IMR-90 (cell line): ENCODE data around the gene CFAP73. TPM values are rescaled to one million over a fixed set of nuclear protein-coding genes. Genes with fewer than 3 reads are reported as not detected.
A peak's percentile ranks its signal among the peaks of the same experiment; 100 is the strongest.

Experiments
- ATAC-seq: fragments of 200-7000 bp; cut with Tn5 transposase; 2 replicates; pipeline ENCODE4 v1.9.1; 2020; ENCODE audit warnings: low read depth, mild to moderate bottlenecking, moderate library complexity
- BruUV-seq: library from RNA; stranded (reverse); fragments of 400-500 nt; replicated peaks from 2 replicates; lab custom pipeline; 2021; lab: Mats Ljungman, UMichigan
- CTCF ChIA-PET: fragments of 300-600 bp; formaldehyde crosslinking; extraction: SDS; loops from one replicate; lab custom pipeline; 2021; ENCODE audit warnings: antibody characterized with exemption; lab: Yijun Ruan, JAX
- POLR2A ChIA-PET: fragments of 300-600 bp; sonication (Branson Sonifier 250); formaldehyde crosslinking; loops from one replicate; lab custom pipeline; 2022; ENCODE audit warnings: antibody characterized with exemption; ENCODE audit not compliant: unreplicated experiment; lab: Charles Lee
- DNase-seq: peaks from one replicate; pipeline ENCODE4 v3.0.0; 2013
- H2AFZ ChIP-seq: replicated peaks from 2 replicates; pipeline ENCODE3; 2013; ENCODE audit warnings: low read length, mild to moderate bottlenecking; ENCODE audit not compliant: poor library complexity
- H2AK5ac ChIP-seq: 2 replicates; pipeline ENCODE4 v1.6.1; 2013; ENCODE audit warnings: low read depth, low read length, inconsistent platforms
- H2AK9ac ChIP-seq: replicated peaks from 2 replicates; pipeline ENCODE3; 2013; ENCODE audit warnings: mild to moderate bottlenecking, low read depth, low read length, moderate library complexity; ENCODE audit not compliant: poor library complexity
- H2BK120ac ChIP-seq: 2 replicates; pipeline ENCODE4 v1.6.1; 2013; ENCODE audit warnings: low read depth, low read length, inconsistent platforms
- H2BK15ac ChIP-seq: 3 replicates; pipeline ENCODE4 v1.6.1; 2013; ENCODE audit warnings: low read depth, low read length, inconsistent platforms
- H2BK20ac ChIP-seq: 2 replicates; pipeline ENCODE4 v1.6.1; 2013; ENCODE audit warnings: low read depth, mild to moderate bottlenecking, inconsistent platforms, low read length, moderate library complexity
- H2BK5ac ChIP-seq: 2 replicates; pipeline ENCODE4 v1.6.1; 2013; ENCODE audit warnings: mild to moderate bottlenecking, low read depth, low read length, inconsistent platforms; ENCODE audit not compliant: poor library complexity, severe bottlenecking
- H3K14ac ChIP-seq: replicated peaks from 2 replicates; pipeline ENCODE4 v1.6.1; 2013; ENCODE audit warnings: low read depth, low read length, inconsistent platforms
- H3K18ac ChIP-seq: 2 replicates; pipeline ENCODE4 v1.6.1; 2013; ENCODE audit warnings: low read depth, low read length, control low read depth
- H3K23ac ChIP-seq: 2 replicates; pipeline ENCODE4 v1.6.1; 2013; ENCODE audit warnings: low read depth, low read length, inconsistent platforms
- H3K27ac ChIP-seq: 2 replicates; pipeline ENCODE4 v1.5.1; 2013; ENCODE audit warnings: mild to moderate bottlenecking, control low read depth, low read length; ENCODE audit not compliant: insufficient read depth
- H3K27me3 ChIP-seq: 2 replicates; pipeline ENCODE4 v1.6.1; 2013; ENCODE audit warnings: low read length; ENCODE audit not compliant: control insufficient read depth, insufficient read depth
- H3K36me3 ChIP-seq: 2 replicates; pipeline ENCODE4 v1.6.1; 2013; ENCODE audit warnings: low read length, mixed read lengths; ENCODE audit not compliant: control insufficient read depth, insufficient read depth
- H3K4ac ChIP-seq: 2 replicates; pipeline ENCODE4 v1.6.1; 2013; ENCODE audit warnings: low read depth, low read length, inconsistent platforms
- H3K4me1 ChIP-seq: 2 replicates; pipeline ENCODE4 v1.6.1; 2013; ENCODE audit warnings: low read length, mixed read lengths; ENCODE audit not compliant: control insufficient read depth, insufficient read depth
- H3K4me2 ChIP-seq: 2 replicates; pipeline ENCODE4 v1.6.1; 2013; ENCODE audit warnings: low read depth, mild to moderate bottlenecking, control low read depth, low read length, moderate library complexity
- H3K4me3 ChIP-seq: 2 replicates; pipeline ENCODE4 v1.5.1; 2013; ENCODE audit warnings: low read depth, mild to moderate bottlenecking, control low read depth, low read length, moderate library complexity; ENCODE audit not compliant: insufficient read depth
- H3K56ac ChIP-seq: 2 replicates; pipeline ENCODE4 v1.6.1; 2013; ENCODE audit warnings: low read length, inconsistent platforms; ENCODE audit not compliant: insufficient read depth; ENCODE audit errors: extremely low read depth
- H3K79me1 ChIP-seq, 2 experiments: 2 replicates each; pipeline ENCODE4 v1.6.1; 2013; ENCODE audit warnings: low read length in 2 of 2, inconsistent platforms in 1 of 2, low read depth in 1 of 2
- H3K9ac ChIP-seq: 2 replicates; pipeline ENCODE4 v1.6.1; 2013; ENCODE audit warnings: low read depth, low read length, control low read depth
- H3K9me1 ChIP-seq: 2 replicates; pipeline ENCODE4 v1.6.1; 2013; ENCODE audit warnings: low read length, inconsistent platforms; ENCODE audit not compliant: insufficient read depth
- H3K9me3 ChIP-seq: 2 replicates; pipeline ENCODE4 v1.6.1; 2013; ENCODE audit warnings: low read length; ENCODE audit not compliant: control insufficient read depth, insufficient read depth
- H4K20me1 ChIP-seq: 2 replicates; pipeline ENCODE4 v1.6.1; 2013; ENCODE audit warnings: low read length, inconsistent platforms; ENCODE audit not compliant: insufficient read depth
- H4K5ac ChIP-seq: 2 replicates; pipeline ENCODE4 v1.6.1; 2013; ENCODE audit warnings: mild to moderate bottlenecking, low read depth, low read length, control low read depth
- H4K8ac ChIP-seq, 2 experiments: 2 replicates each; pipeline ENCODE4 v1.6.1; 2013; ENCODE audit warnings: low read depth in 2 of 2, low read length in 2 of 2, control low read depth in 1 of 2, inconsistent platforms in 1 of 2
- H4K91ac ChIP-seq: 2 replicates; pipeline ENCODE4 v1.6.1; 2013; ENCODE audit warnings: low read depth, low read length, inconsistent platforms; ENCODE audit not compliant: insufficient read depth
- BHLHE40 ChIP-seq: fragments of 150-350 bp; IDR thresholded peaks from 2 replicates; pipeline ENCODE4 v1.6.1; 2016; ENCODE audit warnings: mild to moderate bottlenecking, low read depth, low read length
- CEBPB ChIP-seq: IDR thresholded peaks from 2 replicates; pipeline ENCODE4 v1.6.1; 2012; ENCODE audit warnings: low read depth, low read length, improper control_type of control experiment
- RAD21 ChIP-seq: IDR thresholded peaks from 2 replicates; pipeline ENCODE4 v1.6.1; 2012; ENCODE audit warnings: low read length, improper control_type of control experiment
- RCOR1 ChIP-seq: IDR thresholded peaks from 2 replicates; pipeline ENCODE4 v1.6.1; 2012; ENCODE audit warnings: mild to moderate bottlenecking, low read length, improper control_type of control experiment; ENCODE audit not compliant: insufficient replicate concordance
- WGBS, 2 experiments: methylation state at CpG; one replicate each; pipeline versions ENCODE4 v1.1.5 to v1.1.7; 2013; ENCODE audit warnings: missing lambda C conversion rate in 2 of 2; ENCODE audit not compliant: insufficient read length in 1 of 2; ENCODE audit errors: extremely low coverage in 2 of 2; 5-methylcytosine and 5-hydroxymethylcytosine counted together
- dilution Hi-C: fragments of 300-500 bp; cut with HindIII; formaldehyde crosslinking; loops from one replicate; pipeline ENCODE4 v1.14.3; 2018; ENCODE audit warnings: low sequenced_read_pairs; ENCODE audit not compliant: unreplicated experiment
- in situ Hi-C: fragments of 300-500 bp; cut with MboI; formaldehyde crosslinking; loops from 3 replicates; pipeline ENCODE4 v1.14.3; 2019; ENCODE audit warnings: low sequenced_read_pairs, inconsistent platforms, mixed read lengths
- intact Hi-C: fragments of 100-400 bp; cut with micrococcal nuclease; formaldehyde crosslinking; loops from 2 replicates; pipeline ENCODE4 v1.10.0; 2022
- polyA plus RNA-seq, 3 experiments: library from polyadenylated mRNA; depleted of rRNA; stranded (reverse); fragments of >200 nt; gene quantifications; 2 replicates each; pipeline ENCODE4 v1.2.3, GENCODE V29; 2012; ENCODE audit warnings: low replicate concordance in 1 of 3
- total RNA-seq: library from RNA; depleted of rRNA; stranded (reverse); fragments of >200 nt; gene quantifications from 2 replicates; pipeline ENCODE4 v1.2.3, GENCODE V29; 2012

CFAP73 gene
- total and polyA plus RNA-seq, 2 of the 4 experiments (the other 2 are of a cell fraction), result not detected

DNA sequence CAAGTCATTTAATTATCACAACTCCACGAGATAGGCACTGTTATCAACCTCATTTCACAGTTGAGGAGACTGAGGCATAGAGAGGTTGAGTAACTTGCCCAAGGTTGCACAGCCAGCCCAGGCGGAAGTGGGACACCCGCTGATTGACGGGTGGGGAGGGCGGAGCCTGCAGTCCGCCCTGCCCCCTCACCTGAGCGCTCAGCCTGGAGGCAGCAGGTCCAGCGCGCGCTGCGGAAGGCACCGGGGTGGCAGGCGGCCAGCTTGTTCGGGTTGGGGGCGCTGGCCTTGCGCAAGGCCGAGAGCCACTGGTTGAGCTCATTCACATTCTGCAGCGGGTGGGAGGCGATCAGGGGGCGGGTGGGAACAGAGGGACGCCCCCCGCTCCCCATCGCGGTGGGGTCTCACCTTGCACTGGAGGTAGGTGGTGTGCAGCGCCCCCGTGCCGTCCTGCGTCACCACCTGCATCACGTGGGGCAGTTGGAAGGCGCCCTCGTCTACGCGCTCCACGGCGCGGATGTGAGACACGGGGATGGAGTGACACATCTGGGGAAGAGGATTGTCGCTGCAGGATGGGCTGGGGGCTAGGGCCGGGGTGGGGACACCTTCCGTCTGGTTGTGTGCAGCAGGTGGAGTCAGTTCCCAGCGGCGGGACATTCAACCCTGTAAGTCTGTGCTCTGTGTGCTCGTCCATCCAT is 45.6 kb upstream of the CFAP73 start:
- H2BK5ac ChIP-seq, result no peak overlapping the region
- no peak overlapping the region for H4K91ac ChIP-seq
- no peak overlapping the region for H2AK5ac ChIP-seq
- no peaks in the 10 kb centered on the region for H3K4me1 ChIP-seq
- no peak overlapping the region for H2BK20ac ChIP-seq
- dilution Hi-C loops, result no loop called here
- peak overlapping the region; percentile 43 for H2AFZ ChIP-seq
- peaks cover 5% of the 10 kb centered on the region; the same call in 1 of the 2 replicates for H3K27me3 ChIP-seq
- no peak for TF ChIP-seq BHLHE40
- TF ChIP-seq RAD21, result no peak
- no peak for TF ChIP-seq CEBPB
- no peak for TF ChIP-seq RCOR1
- H3K36me3 ChIP-seq, result no peaks in the 10 kb centered on the region
- H3K4ac ChIP-seq, result no peak overlapping the region
- intact Hi-C loops, result no loop called here
- no peak overlapping the region for H4K8ac ChIP-seq
- H3K18ac ChIP-seq, result no peak overlapping the region
- in situ Hi-C loops, result no loop called here
- H3K23ac ChIP-seq, result no peak overlapping the region
- BruUV-seq, result no TSS peak
- no peak overlapping the region for H3K9ac ChIP-seq
- H2AK9ac ChIP-seq, result no peak overlapping the region
- H3K4me3 ChIP-seq, result no peak overlapping the region
- H3K27ac ChIP-seq, result no peak overlapping the region
- ChIA-PET POLR2A (no interaction called here), CTCF (no interaction called here)
- H3K4me2 ChIP-seq, result no peak overlapping the region
- no peak overlapping the region for H2BK120ac ChIP-seq
- ATAC-seq (no peak), DNase-seq (no peak)
- no peak overlapping the region for H4K5ac ChIP-seq
- no peak overlapping the region for H2BK15ac ChIP-seq
- 5% methylated on average over 14 of the region's 43 CpGs; no CpG with 5 or more reads in 1 of the 2 experiments for whole genome bisulfite sequencing, 2 experiments
- H3K56ac ChIP-seq, result no peak overlapping the region
- H4K20me1 ChIP-seq, result no peaks in the 10 kb centered on the region
- no peaks in the 10 kb centered on the region for H3K9me1 ChIP-seq
- no peaks in the 10 kb centered on the region for H3K79me1 ChIP-seq
- H3K9me3 ChIP-seq, result no peaks in the 10 kb centered on the region
- no peak overlapping the region for H3K14ac ChIP-seq
